HepG2 (cell line): Measurements from ENCODE around the gene C1orf141. TPM values are rescaled to one million over a fixed set of nuclear protein-coding genes. Genes with fewer than 3 reads are reported as not detected.
A peak's percentile ranks its signal among the peaks of the same experiment; 100 is the strongest.

Experiments
- ATAC-seq: fragments of 200-7000 bp; cut with Tn5 transposase; 3 replicates; pipeline ENCODE4 v1.9.1; 2020; ENCODE audit warnings: mild to moderate bottlenecking, moderate library complexity
- BruUV-seq: library from RNA; stranded (reverse); fragments of 400-500 nt; replicated peaks from 2 replicates; lab custom pipeline; 2021; lab: Mats Ljungman, UMichigan
- CTCF ChIA-PET: fragments of 300-600 bp; formaldehyde crosslinking; extraction: SDS; loops from one replicate; lab custom pipeline; 2021; ENCODE audit warnings: low total read pairs, inconsistent platforms, low intra/inter-chr PET ratio; lab: Yijun Ruan, JAX
- POLR2A ChIA-PET: fragments of 350-600 bp; sonication (Branson Sonifier 250); formaldehyde crosslinking; loops from one replicate; lab custom pipeline; 2020; ENCODE audit warnings: antibody characterized with exemption, inconsistent platforms; lab: Yijun Ruan, JAX
- DNase-seq: peaks from one replicate; pipeline ENCODE4 v3.0.0-alpha.2; 2015; ENCODE audit warnings: low spot score
- FAIRE-seq: peaks from 3 replicates; lab custom pipeline; 2011; peaks lifted over from hg19 to GRCh38; lab: Jason Lieb, UNC
- H2AFZ ChIP-seq: one replicate; pipeline ENCODE4 v1.6.1; 2011; ENCODE audit warnings: low read length, inconsistent platforms
- H3K27ac ChIP-seq: fragments of 300-600 bp; 3 replicates; pipeline ENCODE4 v1.8.0; 2011; ENCODE audit warnings: mixed run types, mild to moderate bottlenecking, mixed read lengths, low read length, inconsistent platforms; ENCODE audit not compliant: insufficient read depth; ENCODE audit errors: extremely low read length
- H3K27me3 ChIP-seq, 2 experiments: fragments of 200-600 bp in 1 of 2; 2 replicates in 1 of 2; 3 replicates in 1 of 2; pipeline versions ENCODE4 v1.6.0 to v1.8.0; 2011; ENCODE audit warnings: low read length in 2 of 2, mild to moderate bottlenecking in 2 of 2, moderate library complexity in 2 of 2, inconsistent platforms in 1 of 2; ENCODE audit not compliant: insufficient read depth in 2 of 2, control insufficient read depth in 1 of 2
- H3K36me3 ChIP-seq, 2 experiments: fragments of 200-600 bp in 1 of 2; replicated peaks in 1 of 2; 2 replicates in 1 of 2; 3 replicates in 1 of 2; pipeline versions ENCODE4 v1.5.1 to v1.8.0; 2011; ENCODE audit warnings: low read length in 2 of 2, inconsistent platforms in 1 of 2; ENCODE audit not compliant: insufficient read depth in 2 of 2, control insufficient read depth in 1 of 2
- H3K4me1 ChIP-seq: 2 replicates; pipeline ENCODE4 v1.5.1; 2012; ENCODE audit warnings: low read length, inconsistent platforms; ENCODE audit not compliant: insufficient read depth
- H3K4me2 ChIP-seq: 2 replicates; pipeline ENCODE4 v1.6.0; 2011; ENCODE audit warnings: low read depth, low read length, inconsistent platforms
- H3K4me3 ChIP-seq, 3 experiments: fragments of 200-600 bp in 1 of 3; sonication (generic), shearing (Covaris generic) in 1 of 3; replicated peaks in 1 of 3; 2 replicates each; pipeline ENCODE4 v1.5.1; 2011 to 2016; ENCODE audit warnings: low read length in 3 of 3, inconsistent platforms in 2 of 3, low read depth in 2 of 3, mild to moderate bottlenecking in 2 of 3, control low read depth in 1 of 3, mixed read lengths in 1 of 3; ENCODE audit not compliant: insufficient read depth in 1 of 3
- H3K79me2 ChIP-seq: one replicate; pipeline ENCODE4 v1.6.1; 2011; ENCODE audit warnings: low read length, inconsistent platforms; ENCODE audit not compliant: insufficient read depth
- H3K9ac ChIP-seq: 2 replicates; pipeline ENCODE4 v1.6.0; 2011; ENCODE audit warnings: mild to moderate bottlenecking, low read depth, low read length, inconsistent platforms; ENCODE audit not compliant: insufficient read depth
- H3K9me3 ChIP-seq: 2 replicates; pipeline ENCODE4 v1.5.1; 2012; ENCODE audit warnings: mild to moderate bottlenecking, low read length
- H4K20me1 ChIP-seq: 2 replicates; pipeline ENCODE4 v1.6.0; 2011; ENCODE audit warnings: inconsistent platforms, mild to moderate bottlenecking, low read length, moderate library complexity; ENCODE audit not compliant: insufficient read depth
- ATM ChIP-seq: fragments of 450-650 bp; IDR thresholded peaks from 2 replicates; pipeline ENCODE4 v1.7.1; 2017; ENCODE audit warnings: mild to moderate bottlenecking, borderline replicate concordance
- CEBPG ChIP-seq: IDR thresholded peaks from 2 replicates; pipeline ENCODE4 v1.6.1; 2016
- EZH2 ChIP-seq: conservative IDR thresholded peaks from 2 replicates; pipeline ENCODE4 v1.6.1; 2012; ENCODE audit warnings: mild to moderate bottlenecking, low read depth, low read length, moderate library complexity
- HNRNPL ChIP-seq: fragments of 200-400 bp; formaldehyde crosslinking; IDR thresholded peaks from 2 replicates; pipeline ENCODE4 v1.6.1; 2017; ENCODE audit warnings: mild to moderate bottlenecking, low read depth, low read length
- MIER2 ChIP-seq: IDR thresholded peaks from 2 replicates; pipeline ENCODE4 v1.6.1; 2016; ENCODE audit warnings: missing biosample characterization, missing genetic modification reagents
- MIXL1 ChIP-seq: IDR thresholded peaks from 2 replicates; pipeline ENCODE4 v1.6.1; 2016
- PHF21A ChIP-seq: sonication (generic); formaldehyde crosslinking; IDR thresholded peaks from 2 replicates; pipeline ENCODE4 v1.5.0; 2020; ENCODE audit warnings: mild to moderate bottlenecking, missing genetic modification reagents
- POGZ ChIP-seq: sonication (generic); formaldehyde crosslinking; IDR thresholded peaks from 2 replicates; pipeline ENCODE4 v1.4.0; 2020; ENCODE audit warnings: mild to moderate bottlenecking, missing genetic modification reagents
- RFX5 ChIP-seq: IDR thresholded peaks from 2 replicates; pipeline ENCODE4 v1.6.1; 2011; ENCODE audit warnings: low read depth, low read length, improper control_type of control experiment
- SOX13 ChIP-seq, 3 experiments: fragments of 450-650 bp in 1 of 3; sonication (generic) in 1 of 3; formaldehyde crosslinking in 1 of 3; IDR thresholded peaks in 2 of 3; conservative IDR thresholded peaks in 1 of 3; 2 replicates each; pipeline versions ENCODE4 v1.5.0 to v1.6.1; 2016 to 2020; ENCODE audit warnings: antibody characterized with exemption in 1 of 3, mild to moderate bottlenecking in 1 of 3, missing compliant biosample characterization in 1 of 3, missing genetic modification reagents in 1 of 3, moderate library complexity in 1 of 3
- TGIF2 ChIP-seq: IDR thresholded peaks from 2 replicates; pipeline ENCODE4 v1.6.1; 2016; ENCODE audit warnings: control low read depth, missing compliant biosample characterization
- ZBTB1 ChIP-seq: sonication (generic); formaldehyde crosslinking; IDR thresholded peaks from 2 replicates; pipeline ENCODE4 v1.4.0; 2020; ENCODE audit warnings: missing genetic modification reagents, borderline replicate concordance
- ZMYM2 ChIP-seq: sonication (generic); formaldehyde crosslinking; IDR thresholded peaks from 2 replicates; pipeline ENCODE4 v1.8.0; 2022; ENCODE audit warnings: mild to moderate bottlenecking, missing genetic modification reagents
- ZNF33A ChIP-seq: sonication (generic); formaldehyde crosslinking; IDR thresholded peaks from 2 replicates; pipeline ENCODE4 v1.5.1; 2020; ENCODE audit warnings: missing genetic modification reagents, mild to moderate bottlenecking, moderate library complexity, borderline replicate concordance
- ZNF431 ChIP-seq: sonication (generic); formaldehyde crosslinking; IDR thresholded peaks from 2 replicates; pipeline ENCODE4 v1.9.0; 2022; ENCODE audit warnings: missing genetic modification reagents, low read depth, mild to moderate bottlenecking, borderline replicate concordance
- ZNF598 ChIP-seq: sonication (generic); formaldehyde crosslinking; IDR thresholded peaks from 2 replicates; pipeline ENCODE4 v1.5.1; 2020; ENCODE audit warnings: mild to moderate bottlenecking, missing genetic modification reagents, borderline replicate concordance
- WGBS: methylation state at CpG from one replicate; pipeline ENCODE4 v1.1.6; 2017; ENCODE audit warnings: low lambda C conversion rate; 5-methylcytosine and 5-hydroxymethylcytosine counted together
- in situ Hi-C: cut with HindIII; loops from 2 replicates; pipeline ENCODE4 v1.10.0; 2017; ENCODE audit warnings: low pct_unique_long_range_greater_than_20kb; ENCODE audit not compliant: extremely low pct_ligation_motif_present
- intact Hi-C: fragments of 100-400 bp; cut with micrococcal nuclease; formaldehyde crosslinking; loops from one replicate; pipeline ENCODE4 v1.10.0; 2022; ENCODE audit not compliant: unreplicated experiment
- polyA plus RNA-seq, 8 experiments: library from polyadenylated mRNA; depleted of rRNA in 3 of 8; stranded (reverse) in 7 of 8; unstranded in 1 of 8; fragments of >200 nt; fragmentation: Illumina TruSeq in 4 of 8; extraction: Trizol in 4 of 8; gene quantifications; 2 replicates each; pipeline versions ENCODE4 v1.2.1 to v1.2.3, GENCODE V29; 2011 to 2016; ENCODE audit warnings: low read depth in 4 of 8, missing spikeins in 1 of 8, mixed read lengths in 1 of 8; ENCODE audit not compliant: insufficient read depth in 1 of 8
- total RNA-seq, 5 experiments: library from RNA; depleted of rRNA; stranded (reverse); fragments of >200 nt; fragmentation: Illumina TruSeq; extraction: Trizol; gene quantifications; 2 replicates each; pipeline ENCODE4 v1.2.3, GENCODE V29; 2016; ENCODE audit warnings: low read depth in 1 of 5
- TF ChIP-seq, protein P1 (sequence below): IDR thresholded peaks from 2 replicates; pipeline ENCODE4 v1.6.1; 2016; ENCODE audit warnings: control low read depth
- TF ChIP-seq, protein P2 (sequence below): sonication (generic); formaldehyde crosslinking; IDR thresholded peaks from 2 replicates; pipeline ENCODE4 v1.4.0; 2020; ENCODE audit warnings: mild to moderate bottlenecking, missing genetic modification reagents, borderline replicate concordance
- TF ChIP-seq, protein P3 (sequence below): sonication (generic); formaldehyde crosslinking; IDR thresholded peaks from 2 replicates; pipeline ENCODE4 v1.5.1; 2020; ENCODE audit warnings: missing genetic modification reagents, mild to moderate bottlenecking, borderline replicate concordance

C1orf141 gene
- total and polyA plus RNA-seq, 2 of the 13 experiments (the other 11 are each of a cell fraction or from before 2014, with no cell fraction given) = not detected

DNA sequence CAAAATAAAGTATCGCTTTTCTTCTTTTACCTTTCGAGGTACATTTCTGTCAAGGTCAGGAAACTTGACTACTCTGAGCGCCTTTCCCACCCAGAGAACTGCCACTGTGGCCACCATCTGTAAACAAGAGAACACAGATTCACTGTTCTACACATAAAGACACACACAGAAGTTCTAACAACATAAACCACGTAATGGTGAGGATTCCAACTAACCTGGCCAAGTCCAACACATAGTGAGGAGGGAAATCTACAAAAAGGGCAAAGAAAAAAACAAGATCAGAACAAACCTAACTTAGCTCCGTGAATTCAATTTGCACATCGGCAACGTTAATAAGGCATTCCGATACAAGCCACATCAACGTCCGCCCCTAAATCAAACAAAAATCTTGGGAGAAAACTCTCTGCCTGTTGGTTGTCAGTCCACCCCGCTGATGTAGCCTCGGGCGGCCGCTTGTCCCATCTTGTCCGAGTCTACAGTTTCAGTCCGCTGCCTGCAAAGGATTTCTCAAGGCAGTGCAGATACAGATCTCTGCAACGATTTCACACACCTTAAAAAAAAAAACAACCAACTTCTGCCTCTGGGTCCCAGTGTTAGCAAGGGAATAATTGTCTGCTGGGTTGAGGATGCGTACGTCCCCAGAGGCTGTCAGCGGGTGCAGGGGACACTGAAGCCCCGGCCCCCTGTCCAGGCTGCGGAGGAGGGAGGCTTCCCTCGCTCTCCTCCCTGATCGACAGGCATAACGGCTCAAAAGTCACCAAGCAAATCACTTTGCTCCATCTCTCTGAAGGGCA, 81.8 kb downstream of the C1orf141 start:
- ChIA-PET POLR2A (interaction anchor here (1.4 to 1.9 kb wide), 2 partner anchors 128 to 379 kb away, joined by 5 to 20 read pairs; partner anchors contain the start of genes DNAI4 and MIER1), CTCF (no interaction called here)
- intact Hi-C loops (loop anchor here (1.0 to 2.0 kb wide), 2 partner anchors 96 to 122 kb away; no protein-coding TSS in a partner anchor), in situ Hi-C loops (loop anchor here (5.0 kb wide), 1 partner anchor 126 kb away; no protein-coding TSS in a partner anchor)
- peak overlapping the region; percentile 96 for H3K9ac ChIP-seq
- peak; percentile 41 for ATAC-seq
- peak overlapping the region; percentile 98 for H3K27ac ChIP-seq
- H3K27me3 ChIP-seq = no peaks in the 10 kb centered on the region; a peak in 1 of 5 replicates
- peak overlapping the region; percentile 85 to 96 (median 88) for H3K4me3 ChIP-seq
- no peaks in the 10 kb centered on the region for H3K9me3 ChIP-seq
- peaks cover 30% of the 10 kb centered on the region for H3K4me1 ChIP-seq
- peak overlapping the region; percentile 92 for H3K4me2 ChIP-seq
- no TSS peak for BruUV-seq
- peaks cover 2 to 17% of the 10 kb centered on the region in 2 experiments for H3K36me3 ChIP-seq
- no peak overlapping the region for H2AFZ ChIP-seq
- H4K20me1 ChIP-seq = peaks cover 3% of the 10 kb centered on the region; the same call in 1 of the 2 replicates
- 2% methylated on average over 23 of the region's 25 CpGs for WGBS
- peaks cover 35% of the 10 kb centered on the region for H3K79me2 ChIP-seq
- FAIRE-seq = peak; percentile 64
- DNase-seq = peak; percentile 44
- TF ChIP-seq ZBTB1 (CRISPR knock-in tag) = no peak
- TF ChIP-seq, protein P1, sequence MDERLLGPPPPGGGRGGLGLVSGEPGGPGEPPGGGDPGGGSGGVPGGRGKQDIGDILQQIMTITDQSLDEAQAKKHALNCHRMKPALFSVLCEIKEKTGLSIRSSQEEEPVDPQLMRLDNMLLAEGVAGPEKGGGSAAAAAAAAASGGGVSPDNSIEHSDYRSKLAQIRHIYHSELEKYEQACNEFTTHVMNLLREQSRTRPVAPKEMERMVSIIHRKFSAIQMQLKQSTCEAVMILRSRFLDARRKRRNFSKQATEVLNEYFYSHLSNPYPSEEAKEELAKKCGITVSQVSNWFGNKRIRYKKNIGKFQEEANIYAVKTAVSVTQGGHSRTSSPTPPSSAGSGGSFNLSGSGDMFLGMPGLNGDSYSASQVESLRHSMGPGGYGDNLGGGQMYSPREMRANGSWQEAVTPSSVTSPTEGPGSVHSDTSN (CRISPR knock-in tag) = no peak
- no peak for TF ChIP-seq SOX13 (IDR thresholded peaks at IDR 0.05)
- TF ChIP-seq SOX13 (CRISPR knock-in tag; conservative IDR thresholded peaks at IDR 0.05 in 1 of 2, IDR thresholded peaks at IDR 0.05 in 1 of 2) = peak in 1 of 2 experiments; percentile 3; a peak in 1 of 4 replicates
- 0 out of 2 replicates have a peak, but pooled peaks have one; percentile 13 for TF ChIP-seq MIXL1 (CRISPR knock-in tag)
- TF ChIP-seq RFX5 = no peak
- TF ChIP-seq MIER2 (CRISPR knock-in tag) = 0 out of 2 replicates have a peak, but pooled peaks have one; percentile 10
- no peak for TF ChIP-seq PHF21A (CRISPR knock-in tag)
- no peak for TF ChIP-seq ZNF598 (CRISPR knock-in tag)
- TF ChIP-seq, protein P2, sequence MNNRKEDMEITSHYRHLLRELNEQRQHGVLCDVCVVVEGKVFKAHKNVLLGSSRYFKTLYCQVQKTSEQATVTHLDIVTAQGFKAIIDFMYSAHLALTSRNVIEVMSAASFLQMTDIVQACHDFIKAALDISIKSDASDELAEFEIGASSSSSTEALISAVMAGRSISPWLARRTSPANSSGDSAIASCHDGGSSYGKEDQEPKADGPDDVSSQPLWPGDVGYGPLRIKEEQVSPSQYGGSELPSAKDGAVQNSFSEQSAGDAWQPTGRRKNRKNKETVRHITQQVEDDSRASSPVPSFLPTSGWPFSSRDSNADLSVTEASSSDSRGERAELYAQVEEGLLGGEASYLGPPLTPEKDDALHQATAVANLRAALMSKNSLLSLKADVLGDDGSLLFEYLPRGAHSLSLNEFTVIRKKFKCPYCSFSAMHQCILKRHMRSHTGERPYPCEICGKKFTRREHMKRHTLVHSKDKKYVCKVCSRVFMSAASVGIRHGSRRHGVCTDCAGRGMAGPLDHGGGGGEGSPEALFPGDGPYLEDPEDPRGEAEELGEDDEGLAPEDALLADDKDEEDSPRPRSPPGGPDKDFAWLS (CRISPR knock-in tag) = no peak
- TF ChIP-seq HNRNPL = no peak
- no peak for TF ChIP-seq ATM
- TF ChIP-seq, protein P3, sequence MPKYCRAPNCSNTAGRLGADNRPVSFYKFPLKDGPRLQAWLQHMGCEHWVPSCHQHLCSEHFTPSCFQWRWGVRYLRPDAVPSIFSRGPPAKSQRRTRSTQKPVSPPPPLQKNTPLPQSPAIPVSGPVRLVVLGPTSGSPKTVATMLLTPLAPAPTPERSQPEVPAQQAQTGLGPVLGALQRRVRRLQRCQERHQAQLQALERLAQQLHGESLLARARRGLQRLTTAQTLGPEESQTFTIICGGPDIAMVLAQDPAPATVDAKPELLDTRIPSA (CRISPR knock-in tag) = no peak
- TF ChIP-seq ZNF33A = no peak
- no peak for TF ChIP-seq POGZ (CRISPR knock-in tag)
- no peak for TF ChIP-seq ZNF431 (CRISPR knock-in tag)
- TF ChIP-seq TGIF2 = no peak
- TF ChIP-seq EZH2 = no peak
- TF ChIP-seq CEBPG = no peak
- TF ChIP-seq ZMYM2 = no peak
